Colonic mucosa (tissue), 4 donors: ENCODE results near the gene ANKRD40CL. TPM values are rescaled to one million over a fixed set of nuclear protein-coding genes. Genes with fewer than 3 reads are reported as not detected.

Experiments used
- DNase-seq: peaks from one replicate; pipeline ENCODE4 v3.0.0-alpha.2; 2020
- H3K27ac ChIP-seq: fragments of 200-600 bp; one replicate; pipeline ENCODE4 v1.8.0; 2021
- H3K27me3 ChIP-seq: fragments of 200-600 bp; one replicate; pipeline ENCODE4 v1.8.0; 2021
- H3K36me3 ChIP-seq: fragments of 200-600 bp; one replicate; pipeline ENCODE4 v1.8.0; 2021
- H3K4me1 ChIP-seq: fragments of 200-600 bp; one replicate; pipeline ENCODE4 v1.8.0; 2021; ENCODE audit warnings: mild to moderate bottlenecking
- H3K4me3 ChIP-seq: fragments of 200-600 bp; one replicate; pipeline ENCODE4 v1.8.0; 2021
- H3K9ac ChIP-seq, 2 donors: one replicate each; pipeline ENCODE4 v1.7.0; 2013; ENCODE audit warnings: control low read depth in 2 of 2, low read depth in 2 of 2, low read length in 2 of 2
- H3K9me3 ChIP-seq: fragments of 200-600 bp; one replicate; pipeline ENCODE4 v1.8.0; 2021
- intact Hi-C: fragments of 100-400 bp; cut with DNase I; formaldehyde crosslinking; loops from one replicate; pipeline ENCODE4 v1.14.1; 2022
- total RNA-seq, 2 donors: library from RNA; stranded (reverse); fragmentation: NEBNext Ultra II Directional in 1 of 2; extraction: Animal tissue kit (Norgen Biotek cat#: 25700) in 1 of 2; gene quantifications; one replicate each; pipeline ENCODE4 v1.2.1, GENCODE V29; 2021
- TF ChIP-seq, protein P1 (sequence below): fragments of 200-600 bp; IDR thresholded peaks from one replicate; pipeline ENCODE4 v1.8.0; 2022; ENCODE audit warnings: antibody characterized with exemption, mild to moderate bottlenecking
- donor health status: healthy.
- donor health status: DM: no; HTN: no; CAD: no.
- donor health status: DM: no; HTN: no; CAD: no.

ANKRD40CL gene
- total RNA-seq, 2 donors from 2014 or later: 44.9 to 54.5 TPM

GRCh38 chr17:50787106-50787505 lies 19.8 kb upstream of the ANKRD40CL start:
- Histone ChIP-seq H3K9me3 (no peaks in the 10 kb centered on the region), H3K36me3 (no peaks in the 10 kb centered on the region), H3K4me1 (no peaks in the 10 kb centered on the region), H3K9ac (no peak overlapping the region), H3K4me3 (no peak overlapping the region), H3K27me3 (no peaks in the 10 kb centered on the region), H3K27ac (no peak overlapping the region)
- intact Hi-C loops: loop anchor here (10.0 kb wide), 1 partner anchor 168 kb away; no protein-coding TSS in a partner anchor
- TF ChIP-seq, protein P1, sequence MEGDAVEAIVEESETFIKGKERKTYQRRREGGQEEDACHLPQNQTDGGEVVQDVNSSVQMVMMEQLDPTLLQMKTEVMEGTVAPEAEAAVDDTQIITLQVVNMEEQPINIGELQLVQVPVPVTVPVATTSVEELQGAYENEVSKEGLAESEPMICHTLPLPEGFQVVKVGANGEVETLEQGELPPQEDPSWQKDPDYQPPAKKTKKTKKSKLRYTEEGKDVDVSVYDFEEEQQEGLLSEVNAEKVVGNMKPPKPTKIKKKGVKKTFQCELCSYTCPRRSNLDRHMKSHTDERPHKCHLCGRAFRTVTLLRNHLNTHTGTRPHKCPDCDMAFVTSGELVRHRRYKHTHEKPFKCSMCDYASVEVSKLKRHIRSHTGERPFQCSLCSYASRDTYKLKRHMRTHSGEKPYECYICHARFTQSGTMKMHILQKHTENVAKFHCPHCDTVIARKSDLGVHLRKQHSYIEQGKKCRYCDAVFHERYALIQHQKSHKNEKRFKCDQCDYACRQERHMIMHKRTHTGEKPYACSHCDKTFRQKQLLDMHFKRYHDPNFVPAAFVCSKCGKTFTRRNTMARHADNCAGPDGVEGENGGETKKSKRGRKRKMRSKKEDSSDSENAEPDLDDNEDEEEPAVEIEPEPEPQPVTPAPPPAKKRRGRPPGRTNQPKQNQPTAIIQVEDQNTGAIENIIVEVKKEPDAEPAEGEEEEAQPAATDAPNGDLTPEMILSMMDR: no peak
- no peak for DNase-seq

- H3K27me3 ChIP-seq: no peaks in the 10 kb centered on the region
- H3K4me3 ChIP-seq: no peak overlapping the region
- DNase-seq: no peak
- H3K4me1 ChIP-seq: no peaks in the 10 kb centered on the region
- TF ChIP-seq, protein P1: no peak
- intact Hi-C loops: loop anchor here (2.0 to 10.0 kb wide), 2 partner anchors 57 to 169 kb away; no protein-coding TSS in a partner anchor
- no peak overlapping the region for H3K9ac ChIP-seq
- no peaks in the 10 kb centered on the region for H3K9me3 ChIP-seq
- H3K27ac ChIP-seq: no peak overlapping the region
- no peaks in the 10 kb centered on the region for H3K36me3 ChIP-seq
Observed at GRCh38 chr17:50785946-50786570, 18.7 kb upstream of the ANKRD40CL start.

DNA sequence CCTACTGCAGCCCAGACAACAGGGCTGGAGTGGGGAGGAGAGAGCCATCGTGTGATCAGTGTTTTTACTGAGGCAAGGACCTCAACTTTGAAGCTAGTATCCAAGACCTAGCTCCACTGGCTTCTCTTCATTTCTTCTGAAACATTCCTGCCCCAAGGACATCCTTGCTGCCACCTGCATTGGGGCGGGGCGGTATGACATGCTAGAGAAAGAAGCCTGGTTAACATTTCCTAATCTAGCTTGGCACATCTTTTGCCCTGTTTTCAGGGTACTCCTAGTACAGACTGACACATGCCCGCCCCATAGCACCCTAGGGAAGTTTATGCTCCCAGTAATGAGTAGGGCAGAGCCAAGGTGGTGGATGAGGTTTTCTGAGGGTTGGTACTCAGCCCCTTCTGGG lies 17.8 kb upstream of the ANKRD40CL start:
- Histone ChIP-seq H3K9ac (no peak overlapping the region), H3K4me3 (no peak overlapping the region), H3K36me3 (no peaks in the 10 kb centered on the region), H3K9me3 (no peaks in the 10 kb centered on the region), H3K27me3 (no peaks in the 10 kb centered on the region), H3K27ac (no peak overlapping the region), H3K4me1 (no peaks in the 10 kb centered on the region)
- no peak for DNase-seq
- TF ChIP-seq, protein P1: no peak
- intact Hi-C loops: loop anchor here (2.0 to 10.0 kb wide), 2 partner anchors 58 to 170 kb away; no protein-coding TSS in a partner anchor

GRCh38 chr17:50783905-50784304 lies 16.6 kb upstream of the ANKRD40CL start:
- TF ChIP-seq, protein P1: no peak
- H3K36me3 ChIP-seq: no peaks in the 10 kb centered on the region
- no peak overlapping the region for H3K27ac ChIP-seq
- no peak overlapping the region for H3K9ac ChIP-seq
- no peaks in the 10 kb centered on the region for H3K9me3 ChIP-seq
- no peak for DNase-seq
- no peak overlapping the region for H3K4me3 ChIP-seq
- intact Hi-C loops: loop anchor here (2.0 to 10.0 kb wide), 2 partner anchors 59 to 171 kb away; no protein-coding TSS in a partner anchor
- no peaks in the 10 kb centered on the region for H3K27me3 ChIP-seq
- no peaks in the 10 kb centered on the region for H3K4me1 ChIP-seq

GRCh38 chr17:50783193-50783660 lies 15.9 kb upstream of the ANKRD40CL start:
- DNase-seq: peak; percentile 91
- H3K27me3 ChIP-seq: no peaks in the 10 kb centered on the region
- no peak overlapping the region for H3K27ac ChIP-seq
- no peaks in the 10 kb centered on the region for H3K36me3 ChIP-seq
- no peak overlapping the region for H3K9ac ChIP-seq
- no peaks in the 10 kb centered on the region for H3K9me3 ChIP-seq
- intact Hi-C loops: loop anchor here (10.0 kb wide), 1 partner anchor 172 kb away; no protein-coding TSS in a partner anchor
- H3K4me1 ChIP-seq: no peaks in the 10 kb centered on the region
- H3K4me3 ChIP-seq: no peak overlapping the region
- TF ChIP-seq, protein P1: peak; percentile 98
